ENCODE data around the gene CNOT1.
"Not testable (repeated sequence)": the region's sequence is repeated elsewhere in the genome, so short reads cannot be mapped to it uniquely, and the experiment has no call there.

The CNOT1 gene

DNA sequence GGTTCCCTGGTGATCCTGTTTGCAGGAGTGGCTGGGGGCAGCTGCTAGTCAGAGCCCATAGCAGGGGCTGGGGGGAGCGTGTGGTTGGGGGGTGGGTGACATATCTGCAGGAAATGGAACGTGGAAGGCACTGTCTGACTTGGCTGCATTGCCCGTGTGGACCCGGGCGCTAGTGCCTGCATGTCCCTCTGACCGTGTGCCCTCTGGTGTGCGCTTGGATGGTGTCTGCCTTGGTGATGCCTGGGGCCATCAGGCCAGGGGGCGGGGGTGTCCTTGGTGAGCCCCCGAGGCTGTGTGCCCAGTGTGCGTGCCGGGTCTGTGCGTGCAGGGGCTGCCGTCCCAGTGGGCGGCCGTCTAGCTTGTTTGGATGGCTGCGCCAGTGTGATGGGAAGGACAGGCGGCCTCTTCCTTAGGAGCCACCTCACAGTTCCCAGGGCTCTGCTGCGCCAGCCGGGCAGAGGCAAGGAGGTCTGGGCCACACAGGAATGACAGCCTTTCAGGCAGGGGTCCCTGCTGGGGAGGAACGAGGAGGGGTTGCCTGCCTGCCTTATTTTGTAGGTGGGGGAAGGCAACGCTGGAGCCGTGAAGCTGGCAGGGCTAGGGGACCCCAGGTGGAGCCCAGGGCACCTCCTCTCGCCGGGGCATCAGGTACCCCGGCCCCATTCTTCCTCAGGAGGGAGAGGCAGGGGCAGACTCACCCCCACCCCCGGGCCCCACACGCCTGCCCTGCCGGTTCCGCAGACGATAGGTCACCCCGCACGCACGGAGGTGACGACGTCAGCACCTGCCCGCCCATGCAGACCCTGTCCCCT is 129.0 kb downstream of the CNOT1 start:
- DNase-seq, result no peak

- peak; percentile 81 for DNase-seq
Observed at GRCh38 chr16:58499615-58500351, 129.8 kb downstream of the CNOT1 start, which contains the start of gene NDRG4. TSS of gene NDRG4 (plus strand) at chr16:58500143. CDS start at chr16:58500249, 106 bp downstream.

- DNase-seq, result no peak
Observed at GRCh38 chr16:58499092-58499511, 130.5 kb downstream of the CNOT1 start.

DNA sequence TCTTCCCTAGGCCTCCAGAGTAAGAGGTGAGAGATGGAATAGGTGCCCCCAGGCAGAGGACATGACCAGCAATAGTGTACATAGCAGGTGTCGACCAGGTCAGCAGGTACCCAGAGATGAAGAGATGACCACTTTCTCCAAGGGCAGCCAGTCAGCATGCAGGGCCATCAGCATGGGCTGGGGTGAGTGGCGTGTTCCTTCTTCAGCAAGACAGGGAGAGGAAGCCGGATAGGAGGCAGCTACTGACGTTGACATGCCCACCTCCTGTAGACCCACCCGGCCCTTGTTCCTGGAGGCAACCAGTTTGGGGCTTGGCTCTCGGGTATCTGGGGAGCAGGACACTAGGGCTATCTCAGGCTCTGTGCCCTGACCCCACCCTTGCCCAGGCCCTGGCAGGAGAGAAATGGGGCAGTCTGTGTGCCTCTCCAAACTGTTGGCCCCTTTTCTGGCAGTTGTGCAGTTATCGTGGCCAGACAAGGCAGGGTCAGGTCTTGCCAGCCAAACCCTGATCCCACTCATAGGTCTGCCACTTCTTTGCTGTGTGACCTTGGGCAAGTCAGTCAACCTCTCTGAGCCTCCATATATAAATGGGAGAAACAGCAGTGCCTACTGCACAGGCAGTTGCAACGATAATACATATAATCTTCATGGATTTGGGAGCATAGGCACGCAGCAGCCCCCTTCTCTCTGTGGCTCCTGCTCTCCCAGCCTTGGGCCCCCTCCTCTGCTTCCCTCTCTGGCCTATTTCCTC is 131.1 kb downstream of the CNOT1 start:
- no peak for DNase-seq

DNA sequence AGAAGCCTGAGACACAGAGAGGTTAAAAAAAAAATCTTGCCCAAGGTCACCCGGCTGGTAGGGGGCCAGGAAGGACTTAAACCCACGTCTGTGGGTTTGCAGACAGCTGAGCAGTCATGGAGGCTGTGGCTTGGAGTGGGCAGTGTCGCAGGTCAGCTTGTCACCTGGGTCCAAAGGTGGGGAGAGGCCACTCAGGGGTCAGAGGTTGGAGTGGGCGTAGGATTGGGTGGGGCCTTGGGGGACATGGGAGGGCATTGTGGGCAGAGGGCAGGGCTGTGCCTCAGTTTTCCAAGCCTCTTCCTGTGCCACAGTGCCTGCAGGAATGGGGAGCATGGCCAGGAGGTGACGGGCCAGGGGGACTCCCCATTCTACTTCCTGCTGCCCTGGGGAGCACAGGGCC is 131.7 kb downstream of the CNOT1 start:
- no peak for DNase-seq

- DNase-seq, result no peak
Observed at GRCh38 chr16:58497468-58497867, 132.2 kb downstream of the CNOT1 start.

- no peak for DNase-seq
Observed at GRCh38 chr16:58495521-58496331, 133.9 kb downstream of the CNOT1 start.

GRCh38 chr16:58494981-58495520 is 134.6 kb downstream of the CNOT1 start:
- peak; percentile 92 for DNase-seq

GRCh38 chr16:58493756-58494431 is 135.7 kb downstream of the CNOT1 start:
- DNase-seq, result no peak

GRCh38 chr16:58492735-58493134 is 136.9 kb downstream of the CNOT1 start:
- DNase-seq, result no peak

DNA sequence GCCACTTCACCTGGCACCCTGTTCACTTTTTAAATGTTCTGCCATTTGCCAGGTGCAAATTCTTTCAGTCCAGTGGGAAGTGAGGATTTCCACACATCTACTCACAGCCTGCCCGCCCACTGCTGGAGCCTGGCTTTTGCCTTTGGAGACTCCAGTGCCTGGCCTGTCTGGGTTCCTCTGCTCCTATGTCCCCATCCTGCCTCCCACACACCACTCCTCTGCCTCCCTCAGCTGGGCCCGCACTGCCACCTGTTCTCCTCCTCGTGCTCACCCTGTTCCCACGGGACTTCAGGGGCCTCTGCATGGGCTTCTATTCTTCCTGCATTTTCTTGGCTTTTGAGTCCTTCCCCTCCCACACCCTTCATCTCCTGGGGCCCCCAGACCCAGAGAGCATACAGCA is 137.6 kb downstream of the CNOT1 start:
- no peak for DNase-seq

GRCh38 chr16:58490539-58490938 is 139.1 kb downstream of the CNOT1 start:
- not testable (repeated sequence) for DNase-seq

DNA sequence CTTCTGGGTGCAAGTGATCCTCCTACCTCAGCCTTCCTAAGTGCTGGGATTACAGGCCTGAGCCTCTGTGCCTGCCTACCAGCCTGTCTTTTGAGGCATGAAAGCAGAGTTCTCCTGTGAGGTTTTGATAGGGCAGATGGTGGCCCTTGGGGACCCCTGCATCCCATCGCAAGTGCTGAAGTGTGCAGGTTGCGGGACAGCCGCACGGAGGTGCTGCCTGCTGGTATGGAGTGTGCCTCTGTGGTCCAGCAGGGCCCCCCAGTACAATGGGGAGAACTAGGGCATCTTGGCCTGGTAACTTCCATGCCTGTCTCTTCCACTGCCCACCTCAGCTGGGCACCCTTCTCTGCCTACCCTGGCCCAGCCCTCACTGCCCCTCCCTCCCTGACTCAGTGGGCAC is 139.6 kb downstream of the CNOT1 start:
- DNase-seq, result no peak

GRCh38 chr16:58488531-58488930 is 141.1 kb downstream of the CNOT1 start:
- DNase-seq, result no peak

DNA sequence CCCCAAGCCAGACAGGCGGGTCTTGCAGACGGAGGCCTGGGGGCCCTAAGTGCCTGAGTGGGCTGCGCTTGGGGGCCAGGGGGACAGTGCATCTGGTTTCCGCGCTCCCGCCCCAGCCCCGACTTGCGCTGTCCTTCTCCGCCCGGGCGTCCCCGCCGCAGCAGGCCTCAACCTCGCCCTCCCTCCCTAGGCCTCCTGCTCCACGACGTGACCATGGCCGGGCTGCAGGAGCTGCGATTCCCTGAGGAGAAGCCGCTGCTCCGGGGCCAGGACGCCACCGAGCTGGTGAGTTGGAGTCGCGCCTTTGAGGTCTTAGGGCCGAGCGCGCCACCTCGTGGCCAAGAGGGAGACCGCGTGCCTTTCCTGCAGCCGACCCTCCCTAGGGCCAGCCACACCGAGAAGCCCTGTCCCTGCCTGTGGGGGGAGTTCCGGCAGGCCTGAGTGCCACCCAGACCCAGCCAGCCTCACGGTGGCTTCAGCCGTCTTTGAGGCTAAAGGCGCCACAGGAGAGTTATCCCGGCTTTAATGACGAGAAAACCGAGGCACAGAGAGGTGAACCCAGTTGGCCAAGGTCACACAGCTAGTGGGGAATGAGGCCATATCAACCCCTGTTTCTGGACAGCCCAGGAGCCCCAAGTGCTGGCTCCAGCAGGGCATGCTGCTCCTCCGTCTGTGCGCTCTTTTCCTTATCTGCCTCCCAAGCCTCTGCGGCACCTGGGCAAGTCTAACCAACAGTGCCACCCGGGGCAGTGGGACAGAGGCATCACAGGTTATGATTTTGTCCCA is 141.9 kb downstream of the CNOT1 start:
- peak; percentile 26 for DNase-seq

GRCh38 chr16:58485184-58485887 is 144.3 kb downstream of the CNOT1 start:
- DNase-seq, result no peak

DNA sequence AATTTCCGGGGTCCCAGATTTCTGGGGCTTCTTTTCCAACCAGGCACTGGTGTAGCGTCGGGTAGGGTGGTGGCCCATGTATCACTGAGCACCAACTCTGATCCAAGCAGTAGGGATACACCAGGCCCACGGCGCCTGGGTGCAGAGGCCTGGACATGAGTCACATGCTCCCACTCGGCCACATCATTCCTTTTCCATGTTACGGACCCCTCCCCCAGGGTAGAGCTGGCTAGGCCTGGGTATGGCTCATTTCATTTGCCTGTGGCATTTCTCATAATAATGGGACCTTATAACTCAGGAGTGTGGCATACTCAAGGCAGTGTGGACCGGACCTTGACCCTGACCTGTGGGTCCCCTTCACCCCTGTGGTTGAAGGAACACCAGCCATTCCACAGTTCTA is 147.7 kb downstream of the CNOT1 start:
- DNase-seq, result no peak

GRCh38 chr16:58481226-58481869 is 148.3 kb downstream of the CNOT1 start:
- DNase-seq, result no peak

GRCh38 chr16:58478427-58478826 is 151.2 kb downstream of the CNOT1 start:
- DNase-seq, result no peak

GRCh38 chr16:58476791-58477190 is 152.8 kb downstream of the CNOT1 start:
- DNase-seq, result no peak

All from NCI-H1436 treated with DMSO at 0.1 percent for 48 hours (cell line).